Measurements from ENCODE around the gene AGO3.

The AGO3 gene

GRCh38 chr1:36107394-36107793 lies 176.5 kb downstream of the AGO3 start:
- intact Hi-C loops (cut with micrococcal nuclease): no loop called here
- H3K27ac Mint-ChIP-seq: no peak overlapping the region
- no peaks in the 10 kb centered on the region for H3K36me3 Mint-ChIP-seq (ENCODE audit: low read depth)
- no peaks in the 10 kb centered on the region for H3K9me3 Mint-ChIP-seq
- peaks cover 8% of the 10 kb centered on the region for H3K4me1 Mint-ChIP-seq (ENCODE audit: low read depth)
- H3K27me3 Mint-ChIP-seq: peaks cover 7% of the 10 kb centered on the region
- H3K4me3 Mint-ChIP-seq: no peak overlapping the region

GRCh38 chr1:36108314-36108713 lies 177.4 kb downstream of the AGO3 start:
- Mint-ChIP-seq H3K27ac (no peak overlapping the region), H3K4me1 (ENCODE audit: low read depth) (peaks cover 8% of the 10 kb centered on the region), H3K4me3 (no peak overlapping the region), H3K36me3 (ENCODE audit: low read depth) (peaks cover 3% of the 10 kb centered on the region), H3K9me3 (no peaks in the 10 kb centered on the region), H3K27me3 (peaks cover 7% of the 10 kb centered on the region)
- intact Hi-C loops (cut with micrococcal nuclease): no loop called here

- H3K4me3 Mint-ChIP-seq: no peak overlapping the region
- H3K27ac Mint-ChIP-seq: peak overlapping the region; percentile 61
- H3K9me3 Mint-ChIP-seq: no peaks in the 10 kb centered on the region
- H3K27me3 Mint-ChIP-seq: peaks cover 7% of the 10 kb centered on the region
- intact Hi-C loops (cut with micrococcal nuclease): no loop called here
- H3K36me3 Mint-ChIP-seq (ENCODE audit: low read depth): peaks cover 7% of the 10 kb centered on the region
- H3K4me1 Mint-ChIP-seq (ENCODE audit: low read depth): peaks cover 8% of the 10 kb centered on the region
These were observed 178.3 kb downstream of the AGO3 start for GRCh38 chr1:36109041-36109679.

- Mint-ChIP-seq H3K27me3 (peaks cover 7% of the 10 kb centered on the region), H3K9me3 (no peaks in the 10 kb centered on the region), H3K4me3 (no peak overlapping the region), H3K27ac (peak overlapping the region; percentile 10), H3K4me1 (ENCODE audit: low read depth) (peaks cover 15% of the 10 kb centered on the region), H3K36me3 (ENCODE audit: low read depth) (peaks cover 7% of the 10 kb centered on the region)
- intact Hi-C loops (cut with micrococcal nuclease): no loop called here
These were observed 180.2 kb downstream of the AGO3 start for GRCh38 chr1:36111151-36111550.

GRCh38 chr1:36112823-36113222 lies 181.9 kb downstream of the AGO3 start:
- Mint-ChIP-seq H3K27ac (no peak overlapping the region), H3K4me1 (ENCODE audit: low read depth) (peaks cover 22% of the 10 kb centered on the region), H3K36me3 (ENCODE audit: low read depth) (peaks cover 7% of the 10 kb centered on the region), H3K4me3 (no peak overlapping the region), H3K9me3 (no peaks in the 10 kb centered on the region), H3K27me3 (peaks cover 7% of the 10 kb centered on the region)
- intact Hi-C loops (cut with micrococcal nuclease): no loop called here

GRCh38 chr1:36114371-36114770 lies 183.5 kb downstream of the AGO3 start:
- Mint-ChIP-seq H3K4me1 (ENCODE audit: low read depth) (peaks cover 35% of the 10 kb centered on the region), H3K27me3 (peaks cover 6% of the 10 kb centered on the region)
- intact Hi-C loops (cut with micrococcal nuclease): no loop called here

GRCh38 chr1:36115200-36115669 lies 184.3 kb downstream of the AGO3 start:
- H3K27me3 Mint-ChIP-seq: peaks cover 4% of the 10 kb centered on the region
- peaks cover 43% of the 10 kb centered on the region for H3K4me1 Mint-ChIP-seq (ENCODE audit: low read depth)
- H3K4me3 Mint-ChIP-seq: no peak overlapping the region
- intact Hi-C loops (cut with micrococcal nuclease): no loop called here
- peaks cover 7% of the 10 kb centered on the region for H3K36me3 Mint-ChIP-seq (ENCODE audit: low read depth)
- H3K27ac Mint-ChIP-seq: no peak overlapping the region
- no peaks in the 10 kb centered on the region for H3K9me3 Mint-ChIP-seq

More at GRCh38 chr1:36114371-36114770, 183.5 kb downstream of the AGO3 start:
- Mint-ChIP-seq H3K9me3 (no peaks in the 10 kb centered on the region), H3K4me3 (no peak overlapping the region), H3K36me3 (ENCODE audit: low read depth) (peaks cover 7% of the 10 kb centered on the region), H3K27ac (no peak overlapping the region)

GRCh38 chr1:36115931-36116330 lies 185.0 kb downstream of the AGO3 start:
- H3K9me3 Mint-ChIP-seq: no peaks in the 10 kb centered on the region

GRCh38 chr1:36116901-36117300 lies 186.0 kb downstream of the AGO3 start:
- Mint-ChIP-seq H3K27ac (no peak overlapping the region), H3K36me3 (ENCODE audit: low read depth) (peaks cover 7% of the 10 kb centered on the region), H3K9me3 (no peaks in the 10 kb centered on the region), H3K4me3 (no peak overlapping the region), H3K27me3 (no peaks in the 10 kb centered on the region), H3K4me1 (ENCODE audit: low read depth) (peaks cover 43% of the 10 kb centered on the region)
- intact Hi-C loops (cut with micrococcal nuclease): no loop called here

More at GRCh38 chr1:36115931-36116330, 185.0 kb downstream of the AGO3 start:
- Mint-ChIP-seq H3K27ac (no peak overlapping the region), H3K36me3 (ENCODE audit: low read depth) (peaks cover 7% of the 10 kb centered on the region), H3K27me3 (peaks cover 3% of the 10 kb centered on the region), H3K4me3 (no peak overlapping the region), H3K4me1 (ENCODE audit: low read depth) (peaks cover 47% of the 10 kb centered on the region)
- intact Hi-C loops (cut with micrococcal nuclease): no loop called here

- H3K4me1 Mint-ChIP-seq (ENCODE audit: low read depth): peaks cover 61% of the 10 kb centered on the region
- intact Hi-C loops (cut with micrococcal nuclease): no loop called here
- H3K27me3 Mint-ChIP-seq: no peaks in the 10 kb centered on the region
- peaks cover 1% of the 10 kb centered on the region for H3K36me3 Mint-ChIP-seq (ENCODE audit: low read depth)
- no peak overlapping the region for H3K4me3 Mint-ChIP-seq
- H3K27ac Mint-ChIP-seq: no peak overlapping the region
- H3K9me3 Mint-ChIP-seq: no peaks in the 10 kb centered on the region
These were observed 187.7 kb downstream of the AGO3 start for GRCh38 chr1:36118447-36119204.

GRCh38 chr1:36119456-36119855 lies 188.6 kb downstream of the AGO3 start:
- H3K36me3 Mint-ChIP-seq (ENCODE audit: low read depth): no peaks in the 10 kb centered on the region
- peaks cover 2% of the 10 kb centered on the region for H3K27me3 Mint-ChIP-seq
- peaks cover 69% of the 10 kb centered on the region for H3K4me1 Mint-ChIP-seq (ENCODE audit: low read depth)
- H3K27ac Mint-ChIP-seq: peak overlapping the region; percentile 67
- H3K4me3 Mint-ChIP-seq: no peak overlapping the region
- intact Hi-C loops (cut with micrococcal nuclease): no loop called here
- no peaks in the 10 kb centered on the region for H3K9me3 Mint-ChIP-seq
